HepG2 (cell line): ENCODE data around the gene USP20. TPM values are rescaled to one million over a fixed set of nuclear protein-coding genes. Genes with fewer than 3 reads are reported as not detected.

Experiments
- GABPA ChIP-seq, 2 experiments: IDR thresholded peaks; 2 replicates each; pipeline ENCODE4 v1.6.1; 2011 to 2016; ENCODE audit warnings: low read depth in 2 of 2, low read length in 1 of 2, missing biosample characterization in 1 of 2, missing genetic modification characterization in 1 of 2
- MZF1 ChIP-seq: sonication (generic); formaldehyde crosslinking; IDR thresholded peaks from 2 replicates; pipeline ENCODE4 v1.8.1; 2023; ENCODE audit warnings: mild to moderate bottlenecking, missing genetic modification reagents, borderline replicate concordance
- RORA ChIP-seq: sonication (generic); formaldehyde crosslinking; IDR thresholded peaks from 2 replicates; pipeline ENCODE4 v1.5.0; 2020; ENCODE audit warnings: mild to moderate bottlenecking, missing genetic modification reagents, moderate library complexity
- ZBTB8A ChIP-seq: sonication (generic); formaldehyde crosslinking; IDR thresholded peaks from 2 replicates; pipeline ENCODE4 v1.4.0; 2020; ENCODE audit warnings: mild to moderate bottlenecking, low read depth, missing genetic modification reagents, borderline replicate concordance
- ZNF260 ChIP-seq: sonication (generic); formaldehyde crosslinking; IDR thresholded peaks from 2 replicates; pipeline ENCODE4 v1.4.0; 2020; ENCODE audit warnings: missing genetic modification reagents, low read depth, mild to moderate bottlenecking, borderline replicate concordance
- ZNF317 ChIP-seq: sonication (generic); formaldehyde crosslinking; IDR thresholded peaks from 2 replicates; pipeline ENCODE4 v1.5.0; 2020; ENCODE audit warnings: mild to moderate bottlenecking, missing genetic modification reagents
- ZNF367 ChIP-seq: sonication (generic); formaldehyde crosslinking; IDR thresholded peaks from 2 replicates; pipeline ENCODE4 v1.4.0; 2020; ENCODE audit warnings: missing genetic modification reagents, borderline replicate concordance
- ZNF546 ChIP-seq: sonication (generic); formaldehyde crosslinking; conservative IDR thresholded peaks from 2 replicates; pipeline ENCODE4 v1.8.1; 2023; ENCODE audit warnings: mild to moderate bottlenecking, missing genetic modification reagents
- ZNF629 ChIP-seq: sonication (generic); formaldehyde crosslinking; conservative IDR thresholded peaks from 2 replicates; pipeline ENCODE4 v1.5.0; 2020; ENCODE audit warnings: missing genetic modification reagents
- ZNF7 ChIP-seq: IDR thresholded peaks from 2 replicates; pipeline ENCODE4 v1.6.1; 2016; ENCODE audit warnings: missing biosample characterization, missing genetic modification reagents
- ZNF790 ChIP-seq: sonication (generic); formaldehyde crosslinking; IDR thresholded peaks from 2 replicates; pipeline ENCODE4 v1.8.0; 2022; ENCODE audit warnings: missing genetic modification reagents, mild to moderate bottlenecking, borderline replicate concordance
- polyA plus RNA-seq, 8 experiments: library from polyadenylated mRNA; depleted of rRNA in 3 of 8; stranded (reverse) in 7 of 8; unstranded in 1 of 8; fragments of >200 nt; fragmentation: Illumina TruSeq in 4 of 8; extraction: Trizol in 4 of 8; gene quantifications; 2 replicates each; pipeline versions ENCODE4 v1.2.1 to v1.2.3, GENCODE V29; 2011 to 2016; ENCODE audit warnings: low read depth in 4 of 8, missing spikeins in 1 of 8, mixed read lengths in 1 of 8; ENCODE audit not compliant: insufficient read depth in 1 of 8
- total RNA-seq, 5 experiments: library from RNA; depleted of rRNA; stranded (reverse); fragments of >200 nt; fragmentation: Illumina TruSeq; extraction: Trizol; gene quantifications; 2 replicates each; pipeline ENCODE4 v1.2.3, GENCODE V29; 2016; ENCODE audit warnings: low read depth in 1 of 5
- TF ChIP-seq, protein P1 (sequence below): sonication (generic); formaldehyde crosslinking; IDR thresholded peaks from 2 replicates; pipeline ENCODE4 v1.9.0; 2021; ENCODE audit warnings: mild to moderate bottlenecking, missing genetic modification reagents
- TF ChIP-seq, protein P2 (sequence below): IDR thresholded peaks from 2 replicates; pipeline ENCODE4 v1.6.1; 2016; ENCODE audit warnings: low read depth, missing genetic modification reagents, missing compliant biosample characterization
- TF ChIP-seq, protein P3 (sequence below): sonication (generic); formaldehyde crosslinking; IDR thresholded peaks from 2 replicates; pipeline ENCODE4 v1.4.0; 2020; ENCODE audit warnings: mild to moderate bottlenecking, low read depth, missing genetic modification reagents

USP20 gene
- total and polyA plus RNA-seq, 2 of the 13 experiments (the other 11 are each of a cell fraction or from before 2014, with no cell fraction given), result 4.4 to 5.9 TPM

DNA sequence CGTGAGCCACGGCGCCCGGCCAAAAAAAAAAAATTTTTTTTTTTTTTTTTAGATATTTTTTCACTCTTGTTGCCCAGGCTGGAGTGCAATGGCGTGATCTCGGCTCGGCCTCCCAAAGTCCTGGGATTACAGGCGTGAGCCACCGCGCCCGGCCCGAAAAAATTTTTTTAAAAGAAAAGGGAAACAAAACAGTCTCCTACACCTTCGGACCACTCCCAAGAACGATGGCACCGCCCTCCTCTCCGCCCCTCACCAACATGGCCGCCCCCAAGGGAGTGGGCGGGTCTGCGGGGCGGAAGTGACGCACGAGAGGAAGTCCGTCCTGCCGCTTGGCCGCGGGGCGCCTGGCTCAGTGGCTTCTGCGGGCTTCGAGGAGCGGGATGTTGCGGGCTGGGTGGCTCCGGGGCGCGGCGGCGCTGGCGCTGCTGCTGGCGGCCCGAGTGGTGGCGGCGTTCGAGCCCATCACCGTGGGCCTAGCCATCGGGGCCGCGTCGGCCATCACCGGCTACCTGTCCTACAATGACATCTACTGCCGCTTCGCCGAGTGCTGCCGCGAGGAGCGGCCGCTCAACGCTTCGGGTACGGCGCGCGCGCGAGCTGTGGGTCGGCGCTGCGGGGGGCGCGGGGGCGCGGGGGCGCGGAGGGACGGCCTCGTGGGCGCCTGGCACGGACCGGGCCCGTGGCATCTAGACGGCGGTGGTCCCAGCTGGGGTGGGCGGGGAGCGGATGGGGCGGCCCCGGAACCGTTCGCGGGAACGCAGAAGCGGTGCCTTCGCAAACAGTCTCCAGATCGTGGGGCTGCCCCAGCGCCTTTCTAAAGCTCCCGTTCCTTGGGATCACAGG, 32.2 kb upstream of the USP20 start, which contains the start of gene TOR1B (continued):
- TF ChIP-seq, protein P1, sequence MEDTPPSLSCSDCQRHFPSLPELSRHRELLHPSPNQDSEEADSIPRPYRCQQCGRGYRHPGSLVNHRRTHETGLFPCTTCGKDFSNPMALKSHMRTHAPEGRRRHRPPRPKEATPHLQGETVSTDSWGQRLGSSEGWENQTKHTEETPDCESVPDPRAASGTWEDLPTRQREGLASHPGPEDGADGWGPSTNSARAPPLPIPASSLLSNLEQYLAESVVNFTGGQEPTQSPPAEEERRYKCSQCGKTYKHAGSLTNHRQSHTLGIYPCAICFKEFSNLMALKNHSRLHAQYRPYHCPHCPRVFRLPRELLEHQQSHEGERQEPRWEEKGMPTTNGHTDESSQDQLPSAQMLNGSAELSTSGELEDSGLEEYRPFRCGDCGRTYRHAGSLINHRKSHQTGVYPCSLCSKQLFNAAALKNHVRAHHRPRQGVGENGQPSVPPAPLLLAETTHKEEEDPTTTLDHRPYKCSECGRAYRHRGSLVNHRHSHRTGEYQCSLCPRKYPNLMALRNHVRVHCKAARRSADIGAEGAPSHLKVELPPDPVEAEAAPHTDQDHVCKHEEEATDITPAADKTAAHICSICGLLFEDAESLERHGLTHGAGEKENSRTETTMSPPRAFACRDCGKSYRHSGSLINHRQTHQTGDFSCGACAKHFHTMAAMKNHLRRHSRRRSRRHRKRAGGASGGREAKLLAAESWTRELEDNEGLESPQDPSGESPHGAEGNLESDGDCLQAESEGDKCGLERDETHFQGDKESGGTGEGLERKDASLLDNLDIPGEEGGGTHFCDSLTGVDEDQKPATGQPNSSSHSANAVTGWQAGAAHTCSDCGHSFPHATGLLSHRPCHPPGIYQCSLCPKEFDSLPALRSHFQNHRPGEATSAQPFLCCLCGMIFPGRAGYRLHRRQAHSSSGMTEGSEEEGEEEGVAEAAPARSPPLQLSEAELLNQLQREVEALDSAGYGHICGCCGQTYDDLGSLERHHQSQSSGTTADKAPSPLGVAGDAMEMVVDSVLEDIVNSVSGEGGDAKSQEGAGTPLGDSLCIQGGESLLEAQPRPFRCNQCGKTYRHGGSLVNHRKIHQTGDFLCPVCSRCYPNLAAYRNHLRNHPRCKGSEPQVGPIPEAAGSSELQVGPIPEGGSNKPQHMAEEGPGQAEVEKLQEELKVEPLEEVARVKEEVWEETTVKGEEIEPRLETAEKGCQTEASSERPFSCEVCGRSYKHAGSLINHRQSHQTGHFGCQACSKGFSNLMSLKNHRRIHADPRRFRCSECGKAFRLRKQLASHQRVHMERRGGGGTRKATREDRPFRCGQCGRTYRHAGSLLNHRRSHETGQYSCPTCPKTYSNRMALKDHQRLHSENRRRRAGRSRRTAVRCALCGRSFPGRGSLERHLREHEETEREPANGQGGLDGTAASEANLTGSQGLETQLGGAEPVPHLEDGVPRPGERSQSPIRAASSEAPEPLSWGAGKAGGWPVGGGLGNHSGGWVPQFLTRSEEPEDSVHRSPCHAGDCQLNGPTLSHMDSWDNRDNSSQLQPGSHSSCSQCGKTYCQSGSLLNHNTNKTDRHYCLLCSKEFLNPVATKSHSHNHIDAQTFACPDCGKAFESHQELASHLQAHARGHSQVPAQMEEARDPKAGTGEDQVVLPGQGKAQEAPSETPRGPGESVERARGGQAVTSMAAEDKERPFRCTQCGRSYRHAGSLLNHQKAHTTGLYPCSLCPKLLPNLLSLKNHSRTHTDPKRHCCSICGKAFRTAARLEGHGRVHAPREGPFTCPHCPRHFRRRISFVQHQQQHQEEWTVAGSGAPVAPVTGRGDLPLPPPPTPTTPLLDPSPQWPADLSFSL (CRISPR knock-in tag), result no peak
- TF ChIP-seq RORA, result no peak
- no peak; the same call in 1 of the 2 replicates for TF ChIP-seq ZNF629 (CRISPR knock-in tag)
- peak; percentile 60; the same call in 1 of the 2 replicates for TF ChIP-seq ZNF790 (CRISPR knock-in tag)
- 0 out of 2 replicates have a peak, but pooled peaks have one; percentile 57 for TF ChIP-seq ZNF367 (CRISPR knock-in tag)
- no peak for TF ChIP-seq ZNF7 (CRISPR knock-in tag)
- TF ChIP-seq, protein P2, sequence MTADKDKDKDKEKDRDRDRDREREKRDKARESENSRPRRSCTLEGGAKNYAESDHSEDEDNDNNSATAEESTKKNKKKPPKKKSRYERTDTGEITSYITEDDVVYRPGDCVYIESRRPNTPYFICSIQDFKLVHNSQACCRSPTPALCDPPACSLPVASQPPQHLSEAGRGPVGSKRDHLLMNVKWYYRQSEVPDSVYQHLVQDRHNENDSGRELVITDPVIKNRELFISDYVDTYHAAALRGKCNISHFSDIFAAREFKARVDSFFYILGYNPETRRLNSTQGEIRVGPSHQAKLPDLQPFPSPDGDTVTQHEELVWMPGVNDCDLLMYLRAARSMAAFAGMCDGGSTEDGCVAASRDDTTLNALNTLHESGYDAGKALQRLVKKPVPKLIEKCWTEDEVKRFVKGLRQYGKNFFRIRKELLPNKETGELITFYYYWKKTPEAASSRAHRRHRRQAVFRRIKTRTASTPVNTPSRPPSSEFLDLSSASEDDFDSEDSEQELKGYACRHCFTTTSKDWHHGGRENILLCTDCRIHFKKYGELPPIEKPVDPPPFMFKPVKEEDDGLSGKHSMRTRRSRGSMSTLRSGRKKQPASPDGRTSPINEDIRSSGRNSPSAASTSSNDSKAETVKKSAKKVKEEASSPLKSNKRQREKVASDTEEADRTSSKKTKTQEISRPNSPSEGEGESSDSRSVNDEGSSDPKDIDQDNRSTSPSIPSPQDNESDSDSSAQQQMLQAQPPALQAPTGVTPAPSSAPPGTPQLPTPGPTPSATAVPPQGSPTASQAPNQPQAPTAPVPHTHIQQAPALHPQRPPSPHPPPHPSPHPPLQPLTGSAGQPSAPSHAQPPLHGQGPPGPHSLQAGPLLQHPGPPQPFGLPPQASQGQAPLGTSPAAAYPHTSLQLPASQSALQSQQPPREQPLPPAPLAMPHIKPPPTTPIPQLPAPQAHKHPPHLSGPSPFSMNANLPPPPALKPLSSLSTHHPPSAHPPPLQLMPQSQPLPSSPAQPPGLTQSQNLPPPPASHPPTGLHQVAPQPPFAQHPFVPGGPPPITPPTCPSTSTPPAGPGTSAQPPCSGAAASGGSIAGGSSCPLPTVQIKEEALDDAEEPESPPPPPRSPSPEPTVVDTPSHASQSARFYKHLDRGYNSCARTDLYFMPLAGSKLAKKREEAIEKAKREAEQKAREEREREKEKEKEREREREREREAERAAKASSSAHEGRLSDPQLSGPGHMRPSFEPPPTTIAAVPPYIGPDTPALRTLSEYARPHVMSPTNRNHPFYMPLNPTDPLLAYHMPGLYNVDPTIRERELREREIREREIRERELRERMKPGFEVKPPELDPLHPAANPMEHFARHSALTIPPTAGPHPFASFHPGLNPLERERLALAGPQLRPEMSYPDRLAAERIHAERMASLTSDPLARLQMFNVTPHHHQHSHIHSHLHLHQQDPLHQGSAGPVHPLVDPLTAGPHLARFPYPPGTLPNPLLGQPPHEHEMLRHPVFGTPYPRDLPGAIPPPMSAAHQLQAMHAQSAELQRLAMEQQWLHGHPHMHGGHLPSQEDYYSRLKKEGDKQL (CRISPR knock-in tag), result no peak
- no peak for TF ChIP-seq ZBTB8A (CRISPR knock-in tag)
- peak; percentile 93 for TF ChIP-seq GABPA (IDR thresholded peaks at IDR 0.05; ENCODE audit: low read depth, low read length)
- peak; percentile 93 for TF ChIP-seq GABPA (CRISPR knock-in tag; IDR thresholded peaks at IDR 0.05; ENCODE audit: low read depth)
- TF ChIP-seq ZNF317 (CRISPR knock-in tag), result no peak
- no peak for TF ChIP-seq MZF1 (CRISPR knock-in tag)
- no peak for TF ChIP-seq ZNF260 (CRISPR knock-in tag)
- peak; percentile 64; the same call in 1 of the 2 replicates for TF ChIP-seq ZNF546 (CRISPR knock-in tag)
- TF ChIP-seq, protein P3, sequence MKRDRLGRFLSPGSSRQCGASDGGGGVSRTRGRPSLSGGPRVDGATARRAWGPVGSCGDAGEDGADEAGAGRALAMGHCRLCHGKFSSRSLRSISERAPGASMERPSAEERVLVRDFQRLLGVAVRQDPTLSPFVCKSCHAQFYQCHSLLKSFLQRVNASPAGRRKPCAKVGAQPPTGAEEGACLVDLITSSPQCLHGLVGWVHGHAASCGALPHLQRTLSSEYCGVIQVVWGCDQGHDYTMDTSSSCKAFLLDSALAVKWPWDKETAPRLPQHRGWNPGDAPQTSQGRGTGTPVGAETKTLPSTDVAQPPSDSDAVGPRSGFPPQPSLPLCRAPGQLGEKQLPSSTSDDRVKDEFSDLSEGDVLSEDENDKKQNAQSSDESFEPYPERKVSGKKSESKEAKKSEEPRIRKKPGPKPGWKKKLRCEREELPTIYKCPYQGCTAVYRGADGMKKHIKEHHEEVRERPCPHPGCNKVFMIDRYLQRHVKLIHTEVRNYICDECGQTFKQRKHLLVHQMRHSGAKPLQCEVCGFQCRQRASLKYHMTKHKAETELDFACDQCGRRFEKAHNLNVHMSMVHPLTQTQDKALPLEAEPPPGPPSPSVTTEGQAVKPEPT (CRISPR knock-in tag), result no peak
